Measurements from ENCODE around the gene POM121L2.
A peak's percentile ranks its signal among the peaks of the same experiment; 100 is the strongest.

The POM121L2 gene

DNA sequence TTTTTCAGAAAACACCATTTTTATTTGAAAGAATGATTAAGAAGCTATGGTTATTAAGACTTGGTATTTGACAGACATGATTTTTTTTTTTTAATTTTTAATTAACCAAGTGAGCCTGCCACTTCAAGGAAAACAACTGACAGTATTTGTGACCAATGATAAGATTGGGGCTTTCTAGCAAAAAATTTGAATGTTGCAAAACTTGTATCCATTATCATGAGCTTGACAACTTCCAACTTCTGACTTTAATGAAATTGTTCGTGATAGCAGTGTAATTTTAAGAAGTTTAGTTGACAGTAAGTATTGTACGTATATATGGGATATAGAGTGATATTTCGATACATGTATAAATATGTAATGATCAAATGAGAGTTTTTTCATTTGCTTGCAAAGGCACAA, 21.6 kb upstream of the POM121L2 start:
- TF ChIP-seq CTCF (IDR thresholded peaks at IDR 0.05; ENCODE audit: insufficient read depth, low read length, poor library complexity, severe bottlenecking), result no peak
- Histone ChIP-seq H3K27me3 (replicated peaks; ENCODE audit: control insufficient read depth, insufficient read depth, low read length) (no peaks in the 10 kb centered on the region), H3K4me3 (replicated peaks; ENCODE audit: low read depth, low read length) (peak overlapping the region; percentile 52), H3K36me3 (ENCODE audit: control insufficient read depth, insufficient read depth, low read length) (no peaks in the 10 kb centered on the region)
- no peak for DNase-seq (ENCODE audit: extremely low read depth, insufficient read length)

DNA sequence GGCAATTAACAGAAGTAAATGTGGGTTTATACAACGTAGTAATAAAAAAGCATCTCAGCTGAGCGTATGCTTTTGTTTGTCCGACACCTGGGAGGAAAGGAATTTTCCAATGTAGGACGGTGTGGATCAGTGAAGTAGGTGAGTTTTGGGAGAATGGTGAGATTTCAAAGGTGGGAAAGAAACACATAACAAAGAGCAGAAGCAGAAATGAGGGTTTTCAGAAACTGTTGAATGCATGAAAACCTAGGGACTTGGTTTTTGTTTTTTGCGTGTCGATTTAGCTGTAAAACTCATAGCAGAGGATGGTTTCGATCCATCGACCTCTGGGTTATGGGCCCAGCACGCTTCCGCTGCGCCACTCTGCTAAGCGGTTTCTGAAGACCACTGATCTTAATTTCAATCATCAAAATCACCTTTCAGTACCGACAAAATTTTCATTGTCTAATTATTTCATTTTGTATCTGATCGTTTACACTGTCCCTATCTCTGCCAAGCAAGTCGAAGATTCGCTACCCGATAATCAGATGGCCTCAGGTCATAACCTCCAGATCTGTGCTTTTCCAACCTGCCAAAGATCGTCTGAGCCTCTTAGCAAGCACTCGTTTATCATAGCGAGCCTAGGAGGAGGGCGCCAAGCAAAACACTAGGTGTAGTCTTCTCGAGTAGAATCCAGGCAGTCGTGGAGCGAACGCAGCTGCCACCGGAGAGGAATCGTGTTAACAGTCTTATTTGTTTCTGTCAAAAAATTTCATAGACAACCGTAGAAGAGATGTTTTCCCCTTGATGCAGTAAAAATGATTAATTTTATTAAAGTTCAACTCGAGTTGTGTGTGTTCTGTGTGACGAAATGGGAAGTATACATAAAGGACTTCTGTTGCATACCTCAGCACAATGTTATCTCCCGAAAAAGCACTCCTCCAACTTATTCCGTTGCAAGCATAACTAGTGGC, 20.9 kb upstream of the POM121L2 start:
- no peaks in the 10 kb centered on the region for H3K27me3 ChIP-seq (replicated peaks; ENCODE audit: control insufficient read depth, insufficient read depth, low read length)
- no peaks in the 10 kb centered on the region for H3K36me3 ChIP-seq (ENCODE audit: control insufficient read depth, insufficient read depth, low read length)
- no peak for TF ChIP-seq CTCF (IDR thresholded peaks at IDR 0.05; ENCODE audit: insufficient read depth, low read length, poor library complexity, severe bottlenecking)
- peak; percentile 46 for DNase-seq (ENCODE audit: extremely low read depth, insufficient read length)
- peak overlapping the region; percentile 52 for H3K4me3 ChIP-seq (replicated peaks; ENCODE audit: low read depth, low read length)

DNA sequence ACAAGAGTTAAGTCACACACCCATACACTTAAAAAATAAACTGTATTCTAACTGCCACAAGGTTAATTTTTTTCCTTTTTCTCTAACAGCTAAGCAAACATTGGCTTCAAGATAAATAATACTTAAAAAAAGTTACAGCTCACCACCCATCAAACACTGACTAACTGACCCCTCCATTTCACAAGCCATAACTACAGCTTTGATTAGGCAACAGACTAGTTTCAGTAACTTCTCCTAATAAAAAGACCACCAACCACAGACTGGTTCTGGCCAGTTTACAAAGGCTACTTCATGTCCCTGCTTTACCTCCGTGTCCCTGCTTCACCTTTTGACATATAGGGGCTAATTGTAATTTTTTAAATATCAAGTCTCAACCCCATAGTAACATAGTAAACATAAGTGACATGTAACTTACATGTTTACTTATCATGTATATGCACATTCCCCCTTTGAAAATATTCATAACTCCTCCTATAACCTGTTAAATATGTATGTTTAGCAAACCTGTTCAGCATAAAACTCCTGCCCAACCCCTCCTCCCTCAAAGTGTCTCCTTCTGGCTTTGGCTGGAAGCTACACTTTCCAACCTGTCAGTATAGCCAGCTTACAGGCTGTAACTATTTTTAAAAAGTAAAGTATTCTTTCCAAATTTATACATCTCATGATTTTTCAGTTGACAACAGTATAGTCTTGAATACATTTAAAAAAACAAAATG, 15.1 kb upstream of the POM121L2 start:
- Histone ChIP-seq H3K4me3 (replicated peaks; ENCODE audit: low read depth, low read length) (no peak overlapping the region), H3K36me3 (ENCODE audit: control insufficient read depth, insufficient read depth, low read length) (no peaks in the 10 kb centered on the region), H3K27me3 (replicated peaks; ENCODE audit: control insufficient read depth, insufficient read depth, low read length) (no peaks in the 10 kb centered on the region)
- DNase-seq (ENCODE audit: extremely low read depth, insufficient read length), result no peak
- TF ChIP-seq CTCF (IDR thresholded peaks at IDR 0.05; ENCODE audit: insufficient read depth, low read length, poor library complexity, severe bottlenecking), result no peak

DNA sequence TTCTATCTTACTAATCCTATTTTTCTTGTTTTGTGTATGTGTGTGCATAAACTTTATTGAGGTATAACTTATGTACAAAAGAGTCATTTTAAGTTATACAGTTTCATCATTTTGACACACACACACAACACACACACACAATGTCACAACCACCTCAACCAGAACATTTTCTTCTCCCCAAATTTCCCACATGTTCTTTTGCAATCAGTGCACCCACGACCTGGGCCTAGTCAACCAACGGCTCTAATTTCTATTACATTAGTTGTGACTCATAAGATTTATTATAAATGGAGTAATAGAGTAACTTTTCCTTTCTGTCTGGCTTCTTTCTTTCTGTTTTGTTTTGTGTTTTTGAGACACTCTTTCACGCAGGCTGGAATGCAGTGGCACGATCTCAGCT, 9.8 kb upstream of the POM121L2 start:
- Histone ChIP-seq H3K4me3 (replicated peaks; ENCODE audit: low read depth, low read length) (no peak overlapping the region), H3K27me3 (replicated peaks; ENCODE audit: control insufficient read depth, insufficient read depth, low read length) (no peaks in the 10 kb centered on the region), H3K36me3 (ENCODE audit: control insufficient read depth, insufficient read depth, low read length) (no peaks in the 10 kb centered on the region)
- DNase-seq (ENCODE audit: extremely low read depth, insufficient read length), result no peak
- no peak for TF ChIP-seq CTCF (IDR thresholded peaks at IDR 0.05; ENCODE audit: insufficient read depth, low read length, poor library complexity, severe bottlenecking)

GRCh38 chr6:27321370-27321769, 9.3 kb upstream of the POM121L2 start:
- DNase-seq (ENCODE audit: extremely low read depth, insufficient read length), result no peak
- Histone ChIP-seq H3K36me3 (ENCODE audit: control insufficient read depth, insufficient read depth, low read length) (no peaks in the 10 kb centered on the region), H3K27me3 (replicated peaks; ENCODE audit: control insufficient read depth, insufficient read depth, low read length) (no peaks in the 10 kb centered on the region), H3K4me3 (replicated peaks; ENCODE audit: low read depth, low read length) (no peak overlapping the region)
- no peak for TF ChIP-seq CTCF (IDR thresholded peaks at IDR 0.05; ENCODE audit: insufficient read depth, low read length, poor library complexity, severe bottlenecking)

Data from GM06990 (cell line).